ENCODE data around the gene CYP8B1. TPM values are rescaled to one million over a fixed set of nuclear protein-coding genes. Genes with fewer than 3 reads are reported as not detected.

Gene CYP8B1
- total and polyA plus RNA-seq, 2 of the 13 experiments (the other 11 are each of a cell fraction or from before 2014, with no cell fraction given): 0.58 to 2.0 TPM

- peak; percentile 56 for TF ChIP-seq ZFY (CRISPR knock-in tag; IDR thresholded peaks at IDR 0.05)
- 0 out of 2 replicates have a peak, but pooled peaks have one; percentile 54 for TF ChIP-seq MEIS1 (CRISPR knock-in tag; IDR thresholded peaks at IDR 0.05; ENCODE audit: borderline replicate concordance)
- no peak; the same call in 1 of the 2 replicates for TF ChIP-seq NKX3-1 (CRISPR knock-in tag; IDR thresholded peaks at IDR 0.05)
- TF ChIP-seq ZNF124 (CRISPR knock-in tag; IDR thresholded peaks at IDR 0.05): peak; percentile 72
- TF ChIP-seq ZNF761 (CRISPR knock-in tag; conservative IDR thresholded peaks at IDR 0.05): peak; percentile 87
- TF ChIP-seq, protein P1, sequence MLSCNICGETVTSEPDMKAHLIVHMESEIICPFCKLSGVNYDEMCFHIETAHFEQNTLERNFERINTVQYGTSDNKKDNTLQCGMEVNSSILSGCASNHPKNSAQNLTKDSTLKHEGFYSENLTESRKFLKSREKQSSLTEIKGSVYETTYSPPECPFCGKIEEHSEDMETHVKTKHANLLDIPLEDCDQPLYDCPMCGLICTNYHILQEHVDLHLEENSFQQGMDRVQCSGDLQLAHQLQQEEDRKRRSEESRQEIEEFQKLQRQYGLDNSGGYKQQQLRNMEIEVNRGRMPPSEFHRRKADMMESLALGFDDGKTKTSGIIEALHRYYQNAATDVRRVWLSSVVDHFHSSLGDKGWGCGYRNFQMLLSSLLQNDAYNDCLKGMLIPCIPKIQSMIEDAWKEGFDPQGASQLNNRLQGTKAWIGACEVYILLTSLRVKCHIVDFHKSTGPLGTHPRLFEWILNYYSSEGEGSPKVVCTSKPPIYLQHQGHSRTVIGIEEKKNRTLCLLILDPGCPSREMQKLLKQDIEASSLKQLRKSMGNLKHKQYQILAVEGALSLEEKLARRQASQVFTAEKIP (CRISPR knock-in tag; IDR thresholded peaks at IDR 0.05; ENCODE audit: borderline replicate concordance): no peak
- TF ChIP-seq ZFP82 (CRISPR knock-in tag; IDR thresholded peaks at IDR 0.05; ENCODE audit: borderline replicate concordance): no peak; the same call in 1 of the 2 replicates
- TF ChIP-seq NR2F1 (CRISPR knock-in tag; IDR thresholded peaks at IDR 0.05): peak; percentile 82 to 91
- TF ChIP-seq FOXJ3 (CRISPR knock-in tag; IDR thresholded peaks at IDR 0.05; ENCODE audit: borderline replicate concordance): peak; percentile 90; the same call in 1 of the 2 replicates
- TF ChIP-seq, protein P2, sequence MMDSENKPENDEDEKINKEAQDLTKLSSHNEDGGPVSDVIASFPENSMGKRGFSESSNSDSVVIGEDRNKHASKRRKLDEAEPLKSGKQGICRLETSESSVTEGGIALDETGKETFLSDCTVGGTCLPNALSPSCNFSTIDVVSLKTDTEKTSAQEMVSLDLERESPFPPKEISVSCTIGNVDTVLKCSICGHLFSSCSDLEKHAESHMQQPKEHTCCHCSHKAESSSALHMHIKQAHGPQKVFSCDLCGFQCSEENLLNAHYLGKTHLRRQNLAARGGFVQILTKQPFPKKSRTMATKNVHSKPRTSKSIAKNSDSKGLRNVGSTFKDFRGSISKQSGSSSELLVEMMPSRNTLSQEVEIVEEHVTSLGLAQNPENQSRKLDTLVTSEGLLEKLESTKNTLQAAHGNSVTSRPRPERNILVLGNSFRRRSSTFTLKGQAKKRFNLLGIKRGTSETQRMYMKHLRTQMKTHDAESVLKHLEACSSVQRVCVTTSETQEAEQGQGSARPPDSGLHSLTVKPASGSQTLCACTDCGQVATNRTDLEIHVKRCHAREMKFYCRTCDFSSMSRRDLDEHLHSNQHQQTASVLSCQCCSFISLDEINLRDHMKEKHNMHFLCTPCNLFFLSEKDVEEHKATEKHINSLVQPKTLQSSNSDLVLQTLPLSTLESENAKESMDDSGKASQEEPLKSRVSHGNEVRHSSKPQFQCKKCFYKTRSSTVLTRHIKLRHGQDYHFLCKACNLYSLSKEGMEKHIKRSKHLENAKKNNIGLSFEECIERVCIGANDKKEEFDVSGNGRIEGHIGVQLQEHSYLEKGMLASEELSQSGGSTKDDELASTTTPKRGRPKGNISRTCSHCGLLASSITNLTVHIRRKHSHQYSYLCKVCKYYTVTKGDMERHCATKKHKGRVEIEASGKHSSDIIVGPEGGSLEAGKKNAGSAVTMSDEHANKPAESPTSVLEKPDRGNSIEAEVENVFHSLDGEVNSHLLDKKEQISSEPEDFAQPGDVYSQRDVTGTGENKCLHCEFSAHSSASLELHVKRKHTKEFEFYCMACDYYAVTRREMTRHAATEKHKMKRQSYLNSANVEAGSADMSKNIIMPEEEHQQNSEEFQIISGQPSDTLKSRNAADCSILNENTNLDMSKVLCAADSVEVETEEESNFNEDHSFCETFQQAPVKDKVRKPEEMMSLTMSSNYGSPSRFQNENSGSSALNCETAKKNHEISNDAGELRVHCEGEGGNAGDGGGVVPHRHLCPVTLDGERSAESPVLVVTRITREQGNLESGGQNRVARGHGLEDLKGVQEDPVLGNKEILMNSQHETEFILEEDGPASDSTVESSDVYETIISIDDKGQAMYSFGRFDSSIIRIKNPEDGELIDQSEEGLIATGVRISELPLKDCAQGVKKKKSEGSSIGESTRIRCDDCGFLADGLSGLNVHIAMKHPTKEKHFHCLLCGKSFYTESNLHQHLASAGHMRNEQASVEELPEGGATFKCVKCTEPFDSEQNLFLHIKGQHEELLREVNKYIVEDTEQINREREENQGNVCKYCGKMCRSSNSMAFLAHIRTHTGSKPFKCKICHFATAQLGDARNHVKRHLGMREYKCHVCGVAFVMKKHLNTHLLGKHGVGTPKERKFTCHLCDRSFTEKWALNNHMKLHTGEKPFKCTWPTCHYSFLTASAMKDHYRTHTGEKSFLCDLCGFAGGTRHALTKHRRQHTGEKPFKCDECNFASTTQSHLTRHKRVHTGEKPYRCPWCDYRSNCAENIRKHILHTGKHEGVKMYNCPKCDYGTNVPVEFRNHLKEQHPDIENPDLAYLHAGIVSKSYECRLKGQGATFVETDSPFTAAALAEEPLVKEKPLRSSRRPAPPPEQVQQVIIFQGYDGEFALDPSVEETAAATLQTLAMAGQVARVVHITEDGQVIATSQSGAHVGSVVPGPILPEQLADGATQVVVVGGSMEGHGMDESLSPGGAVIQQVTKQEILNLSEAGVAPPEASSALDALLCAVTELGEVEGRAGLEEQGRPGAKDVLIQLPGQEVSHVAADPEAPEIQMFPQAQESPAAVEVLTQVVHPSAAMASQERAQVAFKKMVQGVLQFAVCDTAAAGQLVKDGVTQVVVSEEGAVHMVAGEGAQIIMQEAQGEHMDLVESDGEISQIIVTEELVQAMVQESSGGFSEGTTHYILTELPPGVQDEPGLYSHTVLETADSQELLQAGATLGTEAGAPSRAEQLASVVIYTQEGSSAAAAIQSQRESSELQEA (CRISPR knock-in tag; IDR thresholded peaks at IDR 0.05; ENCODE audit: not compliant biosample characterization): no peak
- TF ChIP-seq ZNF121 (CRISPR knock-in tag; IDR thresholded peaks at IDR 0.05): no peak
- TF ChIP-seq ZMAT3 (CRISPR knock-in tag; conservative IDR thresholded peaks at IDR 0.05): no peak
- no peak for TF ChIP-seq ARNT2 (CRISPR knock-in tag; IDR thresholded peaks at IDR 0.05; ENCODE audit: low read depth)
- no peak for TF ChIP-seq BRCA1 (CRISPR knock-in tag; IDR thresholded peaks at IDR 0.05)
- TF ChIP-seq NFIC (IDR thresholded peaks at IDR 0.05; ENCODE audit: low read length): peak; percentile 95
- TF ChIP-seq SIN3B (IDR thresholded peaks at IDR 0.05; ENCODE audit: low read length): no peak
- no peak for TF ChIP-seq ZNF878 (CRISPR knock-in tag; IDR thresholded peaks at IDR 0.05)
- TF ChIP-seq FOXC1 (CRISPR knock-in tag; IDR thresholded peaks at IDR 0.05; ENCODE audit: borderline replicate concordance): peak; percentile 58; the same call in 1 of the 2 replicates
- no peak; the same call in 1 of the 2 replicates for TF ChIP-seq RFXAP (CRISPR knock-in tag; IDR thresholded peaks at IDR 0.05; ENCODE audit: borderline replicate concordance)
- no peak for TF ChIP-seq ZNF569 (CRISPR knock-in tag; IDR thresholded peaks at IDR 0.05; ENCODE audit: borderline replicate concordance)
Measured at GRCh38 chr3:42855547-42856380, 19.9 kb downstream of the CYP8B1 start (continued).

All from HepG2 (cell line).